HEK293 (cell line): ENCODE measurements around the gene CRYZL1.

Source experiments
- ZBTB20 ChIP-seq: fragments of 450-650 bp; formaldehyde crosslinking; IDR thresholded peaks from 2 replicates; pipeline ENCODE4 v1.5.1; 2016; ENCODE audit warnings: missing biosample characterization, missing genetic modification characterization
- ZNF146 ChIP-seq: fragments of 450-650 bp; formaldehyde crosslinking; IDR thresholded peaks from 2 replicates; pipeline ENCODE4 v1.5.1; 2016; ENCODE audit warnings: missing biosample characterization, missing genetic modification characterization
- ZNF214 ChIP-seq: fragments of 450-650 bp; formaldehyde crosslinking; IDR thresholded peaks from 2 replicates; pipeline ENCODE4 v1.5.1; 2017; ENCODE audit warnings: missing biosample characterization, mild to moderate bottlenecking, missing genetic modification characterization, borderline replicate concordance
- ZNF48 ChIP-seq: fragments of 450-650 bp; formaldehyde crosslinking; IDR thresholded peaks from 2 replicates; pipeline ENCODE4 v1.5.1; 2016; ENCODE audit warnings: missing biosample characterization, missing genetic modification characterization
- TF ChIP-seq, protein P1 (sequence below): fragments of 450-650 bp; formaldehyde crosslinking; IDR thresholded peaks from 2 replicates; pipeline ENCODE4 v1.5.1; 2016; ENCODE audit warnings: missing biosample characterization, missing genetic modification characterization

DNA sequence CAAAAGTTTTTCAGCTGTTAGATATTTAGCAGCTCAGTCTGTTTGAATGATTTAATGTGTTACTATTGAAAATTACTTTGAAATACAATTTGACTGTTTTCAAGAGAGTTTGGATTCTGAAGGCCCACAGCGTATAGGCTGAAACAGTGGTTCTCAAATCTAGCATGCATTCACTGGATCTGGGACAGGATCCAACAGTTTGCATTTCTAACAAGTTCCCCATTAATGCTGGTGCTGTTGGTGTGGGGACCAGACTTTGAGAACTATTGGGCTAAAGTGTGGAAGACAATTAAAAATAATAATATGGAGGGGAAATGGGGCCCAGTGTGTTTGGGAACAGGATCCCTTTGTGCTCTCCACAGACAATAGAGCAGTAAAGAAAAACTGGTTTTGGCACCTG is 32.7 kb upstream of the CRYZL1 start:
- TF ChIP-seq ZNF48 (tag by site-specific recombination) (no peak), ZNF214 (tag by site-specific recombination) (no peak), ZNF146 (tag by site-specific recombination) (no peak), ZBTB20 (tag by site-specific recombination) (no peak)
- TF ChIP-seq, protein P1, sequence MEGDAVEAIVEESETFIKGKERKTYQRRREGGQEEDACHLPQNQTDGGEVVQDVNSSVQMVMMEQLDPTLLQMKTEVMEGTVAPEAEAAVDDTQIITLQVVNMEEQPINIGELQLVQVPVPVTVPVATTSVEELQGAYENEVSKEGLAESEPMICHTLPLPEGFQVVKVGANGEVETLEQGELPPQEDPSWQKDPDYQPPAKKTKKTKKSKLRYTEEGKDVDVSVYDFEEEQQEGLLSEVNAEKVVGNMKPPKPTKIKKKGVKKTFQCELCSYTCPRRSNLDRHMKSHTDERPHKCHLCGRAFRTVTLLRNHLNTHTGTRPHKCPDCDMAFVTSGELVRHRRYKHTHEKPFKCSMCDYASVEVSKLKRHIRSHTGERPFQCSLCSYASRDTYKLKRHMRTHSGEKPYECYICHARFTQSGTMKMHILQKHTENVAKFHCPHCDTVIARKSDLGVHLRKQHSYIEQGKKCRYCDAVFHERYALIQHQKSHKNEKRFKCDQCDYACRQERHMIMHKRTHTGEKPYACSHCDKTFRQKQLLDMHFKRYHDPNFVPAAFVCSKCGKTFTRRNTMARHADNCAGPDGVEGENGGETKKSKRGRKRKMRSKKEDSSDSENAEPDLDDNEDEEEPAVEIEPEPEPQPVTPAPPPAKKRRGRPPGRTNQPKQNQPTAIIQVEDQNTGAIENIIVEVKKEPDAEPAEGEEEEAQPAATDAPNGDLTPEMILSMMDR (tag by site-specific recombination), result no peak
